H1 (cell line): ENCODE measurements around the gene FHIT. TPM values are rescaled to one million over a fixed set of nuclear protein-coding genes. Genes with fewer than 3 reads are reported as not detected.

Source experiments
- CTCF ChIA-PET: fragments of 300-600 bp; sonication (Branson Sonifier 250); formaldehyde crosslinking; loops from one replicate; lab custom pipeline; 2021; ENCODE audit not compliant: partially characterized antibody; lab: Charles Lee
- POLR2A ChIA-PET: fragments of 300-600 bp; sonication (Branson Sonifier 250); formaldehyde crosslinking; loops from one replicate; lab custom pipeline; 2021; ENCODE audit warnings: inconsistent platforms; ENCODE audit not compliant: partially characterized antibody; lab: Charles Lee
- DNase-seq, 2 experiments: peaks; one replicate each; pipeline versions ENCODE4 v3.0.0 to v3.0.0-alpha.2; 2010 to 2022; ENCODE audit warnings: low spot score in 2 of 2, low read depth in 1 of 2, mixed read lengths in 1 of 2
- FAIRE-seq: peaks from 2 replicates; lab custom pipeline; 2011; peaks lifted over from hg19 to GRCh38; lab: Jason Lieb, UNC
- H2AFZ ChIP-seq: 2 replicates; pipeline ENCODE4 v1.8.1; 2012; ENCODE audit warnings: low read length, inconsistent platforms
- H2AK5ac ChIP-seq: 2 replicates; pipeline ENCODE4 v1.6.1; 2013; ENCODE audit warnings: low read depth, low read length
- H2BK120ac ChIP-seq: replicated peaks from 2 replicates; pipeline ENCODE3; 2013; ENCODE audit warnings: low read depth, low read length, inconsistent platforms
- H2BK12ac ChIP-seq: 2 replicates; pipeline ENCODE4 v1.6.1; 2013; ENCODE audit warnings: low read depth, low read length
- H2BK15ac ChIP-seq: 2 replicates; pipeline ENCODE4 v1.6.1; 2013; ENCODE audit warnings: low read length
- H2BK20ac ChIP-seq: 2 replicates; pipeline ENCODE4 v1.6.1; 2013; ENCODE audit warnings: low read length
- H2BK5ac ChIP-seq: 2 replicates; pipeline ENCODE4 v1.6.1; 2013; ENCODE audit warnings: low read depth, low read length
- H3K14ac ChIP-seq: 2 replicates; pipeline ENCODE4 v1.6.1; 2013; ENCODE audit warnings: inconsistent platforms; ENCODE audit not compliant: insufficient read length
- H3K18ac ChIP-seq: 2 replicates; pipeline ENCODE4 v1.6.1; 2013; ENCODE audit warnings: low read length; ENCODE audit errors: extremely low read depth
- H3K23ac ChIP-seq: 2 replicates; pipeline ENCODE4 v1.6.1; 2013; ENCODE audit warnings: inconsistent platforms; ENCODE audit not compliant: insufficient read length
- H3K23me2 ChIP-seq: 2 replicates; pipeline ENCODE4 v1.6.1; 2013; ENCODE audit warnings: low read depth, low read length
- H3K27ac ChIP-seq: 2 replicates; pipeline ENCODE4 v1.6.1; 2011; ENCODE audit warnings: low read depth, low read length, inconsistent platforms
- H3K27me3 ChIP-seq, 4 experiments: replicated peaks in 1 of 4; 1 replicate in 1 of 4; 2 replicates in 3 of 4; pipeline versions ENCODE4 v1.6.1 to v1.8.1; 2011 to 2013; ENCODE audit warnings: low read length in 3 of 4, mild to moderate bottlenecking in 3 of 4, inconsistent platforms in 2 of 4, mixed read lengths in 2 of 4, moderate library complexity in 1 of 4; ENCODE audit not compliant: control insufficient read depth in 3 of 4, insufficient read depth in 3 of 4; ENCODE audit errors: extremely low read depth in 1 of 4
- H3K36me3 ChIP-seq, 4 experiments: 2 replicates each; pipeline versions ENCODE4 v1.6.1 to v1.8.1; 2011 to 2013; ENCODE audit warnings: mild to moderate bottlenecking in 4 of 4, low read length in 3 of 4, moderate library complexity in 2 of 4, control low read depth in 1 of 4, inconsistent platforms in 1 of 4; ENCODE audit not compliant: insufficient read depth in 4 of 4, control insufficient read depth in 2 of 4
- H3K4ac ChIP-seq: replicated peaks from 2 replicates; pipeline ENCODE3; 2013; ENCODE audit warnings: low read length, low read depth, mixed read lengths, inconsistent platforms; ENCODE audit not compliant: insufficient read length
- H3K4me1 ChIP-seq, 4 experiments: replicated peaks in 1 of 4; 1 replicate in 1 of 4; 2 replicates in 3 of 4; pipeline versions ENCODE4 v1.6.1 to v1.8.1; 2011 to 2013; ENCODE audit warnings: low read length in 3 of 4, inconsistent platforms in 2 of 4, mixed read lengths in 1 of 4; ENCODE audit not compliant: insufficient read depth in 4 of 4, control insufficient read depth in 3 of 4
- H3K4me2 ChIP-seq, 2 experiments: 2 replicates each; pipeline versions ENCODE4 v1.6.1 to v1.8.1; 2011 to 2013; ENCODE audit warnings: low read depth in 2 of 2, low read length in 2 of 2, control low read depth in 1 of 2, inconsistent platforms in 1 of 2, mild to moderate bottlenecking in 1 of 2; ENCODE audit not compliant: insufficient read depth in 1 of 2
- H3K4me3 ChIP-seq, 4 experiments: fragments of 200-600, 300-600 bp in 1 of 4; sonication (generic), shearing (Covaris generic), sonication (Bioruptor Twin) in 1 of 4; 2 replicates each; pipeline versions ENCODE4 v1.5.1 to v1.8.1; 2011 to 2016; ENCODE audit warnings: low read length in 4 of 4, low read depth in 3 of 4, control low read depth in 2 of 4, inconsistent platforms in 2 of 4, mild to moderate bottlenecking in 2 of 4, mixed read lengths in 1 of 4, moderate library complexity in 1 of 4; ENCODE audit not compliant: insufficient read depth in 2 of 4; ENCODE audit errors: extremely low read depth in 1 of 4
- H3K56ac ChIP-seq: replicated peaks from 2 replicates; pipeline ENCODE3; 2013; ENCODE audit warnings: low read depth, mild to moderate bottlenecking, mixed read lengths, low read length, inconsistent platforms; ENCODE audit not compliant: insufficient read length
- H3K79me1 ChIP-seq: 2 replicates; pipeline ENCODE4 v1.6.1; 2013; ENCODE audit warnings: low read depth, low read length, control low read depth
- H3K79me2 ChIP-seq, 2 experiments: 2 replicates each; pipeline versions ENCODE4 v1.6.1 to v1.8.1; 2012 to 2013; ENCODE audit warnings: low read length in 2 of 2, mild to moderate bottlenecking in 2 of 2, inconsistent platforms in 1 of 2; ENCODE audit not compliant: insufficient read depth in 2 of 2, control insufficient read depth in 1 of 2
- H3K9ac ChIP-seq, 4 experiments: replicated peaks in 1 of 4; 1 replicate in 1 of 4; 2 replicates in 3 of 4; pipeline versions ENCODE4 v1.6.1 to v1.8.1; 2011 to 2013; ENCODE audit warnings: low read depth in 3 of 4, low read length in 3 of 4, control low read depth in 2 of 4, mild to moderate bottlenecking in 2 of 4, moderate library complexity in 2 of 4, inconsistent platforms in 1 of 4; ENCODE audit errors: extremely low read depth in 1 of 4
- H3K9me3 ChIP-seq, 2 experiments: 2 replicates each; pipeline versions ENCODE4 v1.6.1 to v1.8.1; 2012 to 2013; ENCODE audit warnings: mild to moderate bottlenecking in 2 of 2, moderate library complexity in 2 of 2, control low read depth in 1 of 2, inconsistent platforms in 1 of 2, low read depth in 1 of 2, low read length in 1 of 2, mixed read lengths in 1 of 2; ENCODE audit not compliant: insufficient read depth in 2 of 2
- H4K20me1 ChIP-seq, 2 experiments: replicated peaks in 1 of 2; 2 replicates each; pipeline versions ENCODE3 to v1.8.1; 2011 to 2013; ENCODE audit warnings: inconsistent platforms in 2 of 2, low read length in 2 of 2, mild to moderate bottlenecking in 1 of 2; ENCODE audit not compliant: insufficient read depth in 2 of 2, control insufficient read depth in 1 of 2
- H4K5ac ChIP-seq: 2 replicates; pipeline ENCODE4 v1.6.1; 2013; ENCODE audit warnings: low read length, low read depth, mixed read lengths, inconsistent platforms; ENCODE audit not compliant: insufficient read length
- H4K8ac ChIP-seq: 2 replicates; pipeline ENCODE4 v1.8.0; 2013; ENCODE audit warnings: mild to moderate bottlenecking, moderate library complexity, low read length, inconsistent platforms; ENCODE audit not compliant: insufficient read depth; ENCODE audit errors: extremely low read depth
- H4K91ac ChIP-seq: replicated peaks from 2 replicates; pipeline ENCODE3; 2013; ENCODE audit warnings: low read length, mixed read lengths, inconsistent platforms; ENCODE audit not compliant: insufficient read length
- BCL11A ChIP-seq, 2 experiments: IDR thresholded peaks; one replicate each; pipeline ENCODE4 v1.6.1; 2011; ENCODE audit warnings: low read depth in 2 of 2, low read length in 2 of 2, mild to moderate bottlenecking in 2 of 2
- TBP ChIP-seq: IDR thresholded peaks from 2 replicates; pipeline ENCODE4 v1.6.1; 2011; ENCODE audit warnings: low read depth, low read length, improper control_type of control experiment
- WGBS, 2 experiments: shearing (Covaris generic) in 1 of 2; methylation state at CpG; one replicate each; pipeline versions ENCODE4 v1.1.6 to v1.1.7; 2013 to 2015; ENCODE audit warnings: low lambda C conversion rate in 2 of 2, mixed read lengths in 2 of 2, inconsistent platforms in 1 of 2, low coverage in 1 of 2, missing lambda C conversion rate in 1 of 2; ENCODE audit not compliant: insufficient replicate concordance in 2 of 2, insufficient coverage in 1 of 2, insufficient read length in 1 of 2; ENCODE audit errors: extremely low coverage in 1 of 2, missing lambda C conversion rate in 1 of 2; 5-methylcytosine and 5-hydroxymethylcytosine counted together
- polyA plus RNA-seq, 7 experiments: library from polyadenylated mRNA; depleted of rRNA in 3 of 7; stranded (reverse) in 5 of 7; unstranded in 2 of 7; fragments of >200 nt in 5 of 7; fragments of 200-250 nt in 2 of 7; gene quantifications; 1 replicate in 5 of 7; 2 replicates in 1 of 7; 4 replicates in 1 of 7; pipeline versions ENCODE4 v1.2.1 to v1.2.3, GENCODE V29; 2011 to 2013; ENCODE audit warnings: missing spikeins in 2 of 7, mixed read lengths in 2 of 7
- total RNA-seq: library from RNA; stranded (reverse); fragmentation: NEBNext Ultra II Directional; extraction: Animal tissue kit (Norgen Biotek cat#: 25700); gene quantifications from 2 replicates; pipeline ENCODE4 v1.2.1, GENCODE V29; 2021

FHIT gene
- total and polyA plus RNA-seq, 2 of the 8 experiments (the other 6 are each of a cell fraction or from before 2014, with no cell fraction given) = 1.2 to 3.2 TPM

DNA sequence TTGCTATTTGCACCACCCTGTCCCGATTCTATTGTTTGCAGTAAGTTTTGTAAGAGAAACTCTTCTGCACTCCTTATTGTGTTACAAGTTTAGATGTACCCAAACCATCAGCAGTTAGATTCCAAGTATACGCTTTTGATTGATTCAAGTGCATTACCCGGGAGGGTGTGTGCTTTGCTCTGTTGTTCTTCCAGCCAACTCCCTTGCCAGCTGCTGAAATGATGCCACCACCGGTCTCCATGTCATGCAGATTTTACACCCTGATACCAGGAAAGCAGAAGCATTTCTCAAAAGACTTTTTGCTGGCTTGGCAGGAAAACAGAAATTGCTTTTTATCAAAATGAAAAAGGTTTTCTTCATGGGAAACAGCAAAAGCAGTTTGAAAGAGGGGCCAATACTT lies 1194.8 kb downstream of the FHIT start:
- Histone ChIP-seq H3K56ac (no peak overlapping the region), H3K18ac (no peak overlapping the region)
- no peak for FAIRE-seq

More for the DNA sequence above, 1194.8 kb downstream of the FHIT start:
- POLR2A ChIA-PET = no interaction called here
- H3K9me3 ChIP-seq = no peaks in the 10 kb centered on the region
- H3K4me1 ChIP-seq = no peaks in the 10 kb centered on the region
- WGBS, 2 experiments = 90% methylated on average over 4 of the region's 4 CpGs; no CpG with 5 or more reads in 1 of the 2 experiments
- H4K5ac ChIP-seq = no peak overlapping the region
- H2BK5ac ChIP-seq = no peak overlapping the region
- no peak for DNase-seq
- H2AFZ ChIP-seq = no peak overlapping the region
- H3K4me3 ChIP-seq = no peak overlapping the region
- H2BK15ac ChIP-seq = no peak overlapping the region
- no peaks in the 10 kb centered on the region for H3K23me2 ChIP-seq
- H4K8ac ChIP-seq = no peak overlapping the region
- H2BK120ac ChIP-seq = no peak overlapping the region
- TF ChIP-seq BCL11A (IDR thresholded peaks at IDR 0.05; ENCODE audit: low read depth in 2 of 2, low read length in 2 of 2) = no peak
- no peak for TF ChIP-seq TBP
- no peak overlapping the region for H3K23ac ChIP-seq
- H3K4ac ChIP-seq = no peak overlapping the region
- no peaks in the 10 kb centered on the region for H3K79me1 ChIP-seq
- no peaks in the 10 kb centered on the region for H3K36me3 ChIP-seq
- H3K79me2 ChIP-seq = no peaks in the 10 kb centered on the region
- CTCF ChIA-PET = no interaction called here
- H3K27me3 ChIP-seq = no peaks in the 10 kb centered on the region
- H2BK12ac ChIP-seq = no peak overlapping the region
- no peak overlapping the region for H2BK20ac ChIP-seq
- H3K9ac ChIP-seq = no peak overlapping the region
- H2AK5ac ChIP-seq = no peak overlapping the region
- no peak overlapping the region for H3K4me2 ChIP-seq
- no peaks in the 10 kb centered on the region for H4K20me1 ChIP-seq
- H4K91ac ChIP-seq = no peak overlapping the region
- no peak overlapping the region for H3K27ac ChIP-seq
- no peak overlapping the region for H3K14ac ChIP-seq
